Thoracic aorta (tissue), 2 donors: ENCODE data around the gene CLSTN2. TPM values are rescaled to one million over a fixed set of nuclear protein-coding genes. Genes with fewer than 3 reads are reported as not detected.

Source experiments
- ATAC-seq: fragments of 150-250 bp; one replicate; pipeline ENCODE4 v1.8.0; 2017; ENCODE audit warnings: low read depth; ENCODE audit not compliant: insufficient number of reproducible peaks, low FRiP score
- DNase-seq: peaks from one replicate; pipeline ENCODE4 v3.0.0-alpha.2; 2020; ENCODE audit warnings: low spot score
- H3K27ac ChIP-seq, 2 donors: fragments of 200-600 bp; sonication (generic); 1 replicate in 1 of 2; 2 replicates in 1 of 2; pipeline ENCODE4 v1.5.1; 2016; ENCODE audit warnings: mild to moderate bottlenecking in 2 of 2, moderate library complexity in 2 of 2
- H3K27me3 ChIP-seq: fragments of 200-600 bp; sonication (generic); replicated peaks from 2 replicates; pipeline ENCODE4 v1.6.0; 2016; ENCODE audit warnings: mild to moderate bottlenecking; ENCODE audit not compliant: insufficient read depth
- H3K36me3 ChIP-seq: fragments of 200-600 bp; sonication (generic); one replicate; pipeline ENCODE4 v1.5.1; 2016
- H3K4me1 ChIP-seq, 2 donors: fragments of 200-600 bp; sonication (generic); 1 replicate in 1 of 2; 2 replicates in 1 of 2; pipeline versions ENCODE4 v1.5.1 to v1.6.0; 2016; ENCODE audit warnings: low read depth in 2 of 2, mild to moderate bottlenecking in 1 of 2; ENCODE audit not compliant: control insufficient read depth in 1 of 2
- H3K4me3 ChIP-seq: fragments of 200-600 bp; sonication (generic); 2 replicates; pipeline ENCODE4 v1.5.1; 2016; ENCODE audit warnings: mild to moderate bottlenecking
- H3K9me3 ChIP-seq: fragments of 200-600 bp; sonication (generic); 2 replicates; pipeline ENCODE4 v1.5.1; 2016
- total RNA-seq, 2 donors: library from RNA; depleted of rRNA; stranded (reverse); fragments of >200 nt; gene quantifications; one replicate each; pipeline versions ENCODE4 v1.1.0 to v1.2.3, GENCODE V29; 2016
- TF ChIP-seq, protein P1 (sequence below): fragments of 200-600 bp; sonication (generic); IDR thresholded peaks from one replicate; pipeline ENCODE4 v1.5.1; 2019; ENCODE audit warnings: antibody characterized with exemption

CLSTN2 gene
- total RNA-seq, 2 donors from 2014 or later, result 7.6 to 15.7 TPM

DNA sequence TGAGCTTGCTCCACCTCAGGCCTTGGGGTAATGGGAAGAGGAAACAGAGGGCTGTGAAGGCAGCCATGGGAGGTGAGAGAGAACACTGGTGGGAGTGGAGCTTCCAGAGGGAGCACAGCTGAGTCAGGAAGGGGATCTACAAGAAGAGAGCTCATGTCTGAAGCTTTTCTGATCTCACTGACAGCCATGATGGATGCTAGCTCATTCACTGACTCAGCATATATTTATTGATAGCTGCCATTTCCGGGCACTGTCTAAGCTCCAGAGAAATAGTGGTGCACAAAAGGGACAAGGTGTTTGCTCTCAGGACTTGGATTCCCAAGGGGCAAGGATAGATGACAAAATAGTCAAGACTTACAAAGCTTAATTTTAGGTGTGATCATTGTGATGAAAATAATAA, 218.8 kb downstream of the CLSTN2 start:
- Histone ChIP-seq H3K36me3 (no peaks in the 10 kb centered on the region), H3K27me3 (no peaks in the 10 kb centered on the region), H3K9me3 (no peaks in the 10 kb centered on the region), H3K4me1 (peaks cover 0 to 5% of the 10 kb centered on the region in 2 donors), H3K27ac (no peak overlapping the region), H3K4me3 (no peak overlapping the region)
- TF ChIP-seq, protein P1, sequence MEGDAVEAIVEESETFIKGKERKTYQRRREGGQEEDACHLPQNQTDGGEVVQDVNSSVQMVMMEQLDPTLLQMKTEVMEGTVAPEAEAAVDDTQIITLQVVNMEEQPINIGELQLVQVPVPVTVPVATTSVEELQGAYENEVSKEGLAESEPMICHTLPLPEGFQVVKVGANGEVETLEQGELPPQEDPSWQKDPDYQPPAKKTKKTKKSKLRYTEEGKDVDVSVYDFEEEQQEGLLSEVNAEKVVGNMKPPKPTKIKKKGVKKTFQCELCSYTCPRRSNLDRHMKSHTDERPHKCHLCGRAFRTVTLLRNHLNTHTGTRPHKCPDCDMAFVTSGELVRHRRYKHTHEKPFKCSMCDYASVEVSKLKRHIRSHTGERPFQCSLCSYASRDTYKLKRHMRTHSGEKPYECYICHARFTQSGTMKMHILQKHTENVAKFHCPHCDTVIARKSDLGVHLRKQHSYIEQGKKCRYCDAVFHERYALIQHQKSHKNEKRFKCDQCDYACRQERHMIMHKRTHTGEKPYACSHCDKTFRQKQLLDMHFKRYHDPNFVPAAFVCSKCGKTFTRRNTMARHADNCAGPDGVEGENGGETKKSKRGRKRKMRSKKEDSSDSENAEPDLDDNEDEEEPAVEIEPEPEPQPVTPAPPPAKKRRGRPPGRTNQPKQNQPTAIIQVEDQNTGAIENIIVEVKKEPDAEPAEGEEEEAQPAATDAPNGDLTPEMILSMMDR, result no peak
- ATAC-seq (no peak), DNase-seq (no peak)

DNA sequence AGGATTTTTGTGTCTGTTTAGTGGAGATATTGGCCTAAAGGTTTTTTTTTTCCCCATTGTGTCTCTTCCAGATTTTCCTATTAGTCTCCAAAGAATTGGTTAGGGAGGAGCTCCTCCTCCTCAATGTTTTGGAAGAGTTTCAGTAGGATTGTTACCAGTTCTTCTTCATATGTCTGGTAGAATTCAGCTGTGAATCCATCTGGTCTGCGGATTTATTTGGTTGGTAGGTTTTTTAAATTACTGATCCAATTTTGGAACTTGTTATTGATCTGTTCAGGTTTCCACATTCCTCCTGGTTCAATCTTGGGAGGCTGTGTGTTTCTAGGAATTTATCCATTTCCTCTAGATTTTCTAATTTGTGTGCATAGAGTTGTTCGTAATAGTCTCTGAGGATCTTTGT, 222.2 kb downstream of the CLSTN2 start:
- Histone ChIP-seq H3K4me3 (no peak overlapping the region), H3K27ac (no peak overlapping the region), H3K27me3 (no peaks in the 10 kb centered on the region), H3K36me3 (no peaks in the 10 kb centered on the region), H3K9me3 (no peaks in the 10 kb centered on the region), H3K4me1 (peaks cover 0 to 5% of the 10 kb centered on the region in 2 donors)
- DNase-seq, result no peak
- no peak for ATAC-seq
- TF ChIP-seq, protein P1, result no peak

DNA sequence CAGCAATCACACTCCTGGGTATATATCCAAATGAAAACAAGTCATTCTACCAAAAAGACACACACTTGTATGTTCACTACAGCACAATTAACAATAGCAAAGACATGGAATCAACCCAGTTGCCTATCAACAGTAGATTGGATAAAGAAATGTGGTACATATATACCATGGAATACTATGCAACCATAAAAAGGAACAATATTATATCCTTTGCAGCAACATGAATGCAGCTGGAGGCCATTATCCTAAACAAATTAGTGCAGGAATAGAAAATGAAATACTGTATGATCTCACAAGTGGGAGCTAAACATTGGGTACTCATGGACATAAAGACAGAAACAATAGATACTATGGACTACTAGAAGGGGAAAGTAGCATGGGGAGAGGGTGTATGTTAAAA, 224.7 kb downstream of the CLSTN2 start:
- TF ChIP-seq, protein P1, result no peak
- no peaks in the 10 kb centered on the region for H3K4me1 ChIP-seq
- no peak overlapping the region for H3K27ac ChIP-seq
- ATAC-seq (no peak), DNase-seq (no peak)
- H3K9me3 ChIP-seq, result no peaks in the 10 kb centered on the region
- H3K27me3 ChIP-seq, result no peaks in the 10 kb centered on the region
- no peak overlapping the region for H3K4me3 ChIP-seq
- H3K36me3 ChIP-seq, result no peaks in the 10 kb centered on the region

DNA sequence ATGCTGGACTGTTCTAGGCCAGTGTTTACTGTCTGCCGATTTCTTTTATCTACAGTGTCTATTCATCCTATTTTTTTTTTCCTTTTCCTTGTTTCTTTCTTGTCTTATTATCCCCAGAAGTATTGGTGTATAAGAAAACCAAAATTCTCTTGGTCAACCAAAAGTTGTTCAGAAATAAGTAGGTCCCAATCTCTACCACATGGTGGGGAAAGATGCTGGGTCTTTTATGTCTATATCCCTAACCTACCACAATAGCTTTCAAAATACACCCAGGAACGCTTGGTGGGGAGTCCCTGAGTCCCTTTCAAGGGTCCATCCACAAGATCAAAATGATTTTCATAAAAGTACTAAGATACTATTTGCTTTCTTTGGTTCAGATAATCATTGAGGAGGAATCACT, 225.6 kb downstream of the CLSTN2 start:
- Histone ChIP-seq H3K36me3 (no peaks in the 10 kb centered on the region), H3K4me1 (no peaks in the 10 kb centered on the region), H3K27ac (no peak overlapping the region), H3K9me3 (no peaks in the 10 kb centered on the region), H3K4me3 (no peak overlapping the region), H3K27me3 (no peaks in the 10 kb centered on the region)
- ATAC-seq (no peak), DNase-seq (no peak)
- TF ChIP-seq, protein P1, result no peak

DNA sequence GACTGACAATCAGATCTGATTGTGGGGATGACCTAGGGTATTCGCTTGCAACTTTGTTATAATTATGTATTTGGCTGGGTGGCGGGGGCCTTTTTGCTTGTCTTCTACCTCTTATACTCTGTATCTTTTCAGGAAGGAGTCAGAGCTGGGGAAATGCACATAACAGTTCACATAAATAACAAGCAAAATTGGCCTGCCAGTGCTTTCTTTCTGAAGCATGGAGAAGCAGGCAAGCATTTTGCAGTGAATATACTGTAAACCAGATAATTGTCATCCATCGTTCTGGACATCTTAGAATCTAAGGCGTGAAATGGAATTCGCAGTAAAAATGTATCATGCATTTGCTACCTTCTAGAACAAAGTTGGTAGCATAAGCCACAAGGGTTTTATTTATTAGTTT, 227.6 kb downstream of the CLSTN2 start:
- Histone ChIP-seq H3K4me1 (peaks cover 0 to 8% of the 10 kb centered on the region in 2 donors), H3K9me3 (no peaks in the 10 kb centered on the region), H3K36me3 (no peaks in the 10 kb centered on the region), H3K4me3 (no peak overlapping the region), H3K27ac (no peak overlapping the region), H3K27me3 (no peaks in the 10 kb centered on the region)
- TF ChIP-seq, protein P1, result no peak
- ATAC-seq (no peak), DNase-seq (no peak)
